ENCODE data around the gene GRIA1. TPM values are rescaled to one million over a fixed set of nuclear protein-coding genes. Genes with fewer than 3 reads are reported as not detected.

The GRIA1 gene
- total RNA-seq, 3 donors from 2014 or later (not counting 1 experiment from before 2014, with no cell fraction given) = not detected

- Mint-ChIP-seq H3K36me3 (no peaks in the 10 kb centered on the region), H3K27ac (no peak overlapping the region), H3K27me3 (ENCODE audit: low read depth in 2 of 2) (no peaks in the 10 kb centered on the region), H3K4me3 (no peak overlapping the region), H3K9me3 (peaks cover 0 to 6% of the 10 kb centered on the region in 2 donors), H3K4me1 (no peaks in the 10 kb centered on the region)
- no peaks in the 10 kb centered on the region for H3K36me3 ChIP-seq (ENCODE audit: control insufficient read depth, insufficient read depth, low read length)
- ATAC-seq = no peak
- no peak overlapping the region for H3K27ac ChIP-seq (ENCODE audit: low read length)
- no peaks in the 10 kb centered on the region for H3K9me3 ChIP-seq (ENCODE audit: control insufficient read depth, insufficient read depth, low read length)
- intact Hi-C loops (cut with micrococcal nuclease) = no loop called here
- DNase-seq = no peak
- H3K4me1 ChIP-seq (ENCODE audit: control insufficient read depth, insufficient read depth, low read length) = no peaks in the 10 kb centered on the region
- no peaks in the 10 kb centered on the region for H3K27me3 ChIP-seq (ENCODE audit: control insufficient read depth, insufficient read depth, low read length)
- WGBS (ENCODE audit: insufficient coverage) = 68% methylated on average over 3 of the region's 3 CpGs
- TF ChIP-seq, protein P1, sequence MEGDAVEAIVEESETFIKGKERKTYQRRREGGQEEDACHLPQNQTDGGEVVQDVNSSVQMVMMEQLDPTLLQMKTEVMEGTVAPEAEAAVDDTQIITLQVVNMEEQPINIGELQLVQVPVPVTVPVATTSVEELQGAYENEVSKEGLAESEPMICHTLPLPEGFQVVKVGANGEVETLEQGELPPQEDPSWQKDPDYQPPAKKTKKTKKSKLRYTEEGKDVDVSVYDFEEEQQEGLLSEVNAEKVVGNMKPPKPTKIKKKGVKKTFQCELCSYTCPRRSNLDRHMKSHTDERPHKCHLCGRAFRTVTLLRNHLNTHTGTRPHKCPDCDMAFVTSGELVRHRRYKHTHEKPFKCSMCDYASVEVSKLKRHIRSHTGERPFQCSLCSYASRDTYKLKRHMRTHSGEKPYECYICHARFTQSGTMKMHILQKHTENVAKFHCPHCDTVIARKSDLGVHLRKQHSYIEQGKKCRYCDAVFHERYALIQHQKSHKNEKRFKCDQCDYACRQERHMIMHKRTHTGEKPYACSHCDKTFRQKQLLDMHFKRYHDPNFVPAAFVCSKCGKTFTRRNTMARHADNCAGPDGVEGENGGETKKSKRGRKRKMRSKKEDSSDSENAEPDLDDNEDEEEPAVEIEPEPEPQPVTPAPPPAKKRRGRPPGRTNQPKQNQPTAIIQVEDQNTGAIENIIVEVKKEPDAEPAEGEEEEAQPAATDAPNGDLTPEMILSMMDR (IDR thresholded peaks at IDR 0.05) = no peak
- no peak overlapping the region for H3K4me3 ChIP-seq (ENCODE audit: low read length)
Measured at GRCh38 chr5:153676406-153676805, 185.9 kb downstream of the GRIA1 start.

DNA sequence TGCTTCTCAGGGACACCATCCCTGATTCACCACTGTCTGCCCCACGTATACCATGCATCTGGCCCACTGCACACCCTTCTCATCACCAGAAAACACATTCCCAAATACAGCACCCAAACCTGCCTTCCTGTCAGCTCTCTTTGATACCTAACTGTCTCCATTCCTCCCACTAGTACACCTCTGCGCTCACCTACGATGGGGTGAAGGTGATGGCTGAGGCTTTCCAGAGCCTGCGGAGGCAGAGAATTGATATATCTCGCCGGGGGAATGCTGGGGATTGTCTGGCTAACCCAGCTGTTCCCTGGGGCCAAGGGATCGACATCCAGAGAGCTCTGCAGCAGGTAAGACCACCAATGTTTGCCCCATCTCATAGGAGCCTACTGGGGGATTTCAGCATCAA, 186.4 kb downstream of the GRIA1 start:
- Mint-ChIP-seq H3K27me3 (ENCODE audit: low read depth in 2 of 2) (no peaks in the 10 kb centered on the region), H3K9me3 (peaks cover 0 to 6% of the 10 kb centered on the region in 2 donors), H3K4me1 (no peaks in the 10 kb centered on the region), H3K4me3 (no peak overlapping the region), H3K27ac (no peak overlapping the region), H3K36me3 (no peaks in the 10 kb centered on the region)
- Histone ChIP-seq H3K27ac (ENCODE audit: low read length) (no peak overlapping the region), H3K27me3 (ENCODE audit: control insufficient read depth, insufficient read depth, low read length) (no peaks in the 10 kb centered on the region), H3K36me3 (ENCODE audit: control insufficient read depth, insufficient read depth, low read length) (no peaks in the 10 kb centered on the region), H3K4me1 (ENCODE audit: control insufficient read depth, insufficient read depth, low read length) (no peaks in the 10 kb centered on the region), H3K4me3 (ENCODE audit: low read length) (no peak overlapping the region), H3K9me3 (ENCODE audit: control insufficient read depth, insufficient read depth, low read length) (no peaks in the 10 kb centered on the region)
- no peak for DNase-seq
- ATAC-seq = no peak
- intact Hi-C loops (cut with micrococcal nuclease) = no loop called here
- TF ChIP-seq, protein P1 (IDR thresholded peaks at IDR 0.05) = no peak
- 87% methylated on average over 7 of the region's 7 CpGs for WGBS (ENCODE audit: insufficient coverage)

DNA sequence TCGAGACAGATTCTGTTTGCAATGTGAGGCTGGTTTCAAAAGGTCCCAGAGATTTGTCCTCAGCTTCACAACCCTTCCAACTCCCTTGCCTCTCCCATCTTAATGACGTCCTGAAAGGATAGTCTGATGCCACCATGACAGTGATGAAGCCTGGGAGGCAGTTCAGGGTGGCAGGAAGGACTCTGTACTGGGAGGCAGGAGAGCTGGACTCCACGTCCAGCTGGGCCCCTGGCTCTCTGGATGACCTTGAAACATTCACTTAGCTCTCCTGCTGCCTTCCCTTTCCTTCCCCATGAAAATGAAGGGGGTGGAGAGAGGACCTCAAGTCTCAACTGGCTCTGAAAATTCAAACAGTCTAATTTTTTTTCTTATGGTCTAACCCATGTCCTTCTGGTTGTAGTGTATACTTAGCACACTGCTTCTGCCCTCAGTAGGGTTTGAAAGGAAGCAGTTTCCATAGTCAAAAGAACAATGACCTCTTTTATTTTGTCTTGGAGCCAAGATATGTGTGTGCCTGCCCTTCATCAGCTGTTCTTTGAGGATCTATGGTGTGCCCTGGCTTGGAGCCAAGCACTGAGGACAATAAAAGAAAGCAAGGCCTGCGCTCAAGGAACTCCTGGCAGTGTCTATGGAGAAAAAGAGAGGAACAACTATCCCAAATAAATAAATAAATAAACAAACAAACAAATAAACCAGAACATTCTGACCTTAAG, 188.3 kb downstream of the GRIA1 start:
- Mint-ChIP-seq H3K4me1 (no peaks in the 10 kb centered on the region), H3K27me3 (ENCODE audit: low read depth in 2 of 2) (no peaks in the 10 kb centered on the region), H3K9me3 (peaks cover 0 to 2% of the 10 kb centered on the region in 2 donors), H3K4me3 (no peak overlapping the region), H3K27ac (no peak overlapping the region), H3K36me3 (no peaks in the 10 kb centered on the region)
- DNase-seq (no peak), ATAC-seq (no peak)
- intact Hi-C loops (cut with micrococcal nuclease) = no loop called here
- H3K27ac ChIP-seq (ENCODE audit: low read length) = no peak overlapping the region
- WGBS (ENCODE audit: insufficient coverage) = 54% methylated on average over 4 of the region's 4 CpGs
- TF ChIP-seq, protein P1 (IDR thresholded peaks at IDR 0.05) = no peak
- H3K9me3 ChIP-seq (ENCODE audit: control insufficient read depth, insufficient read depth, low read length) = no peaks in the 10 kb centered on the region
- H3K36me3 ChIP-seq (ENCODE audit: control insufficient read depth, insufficient read depth, low read length) = no peaks in the 10 kb centered on the region
- no peak overlapping the region for H3K4me3 ChIP-seq (ENCODE audit: low read length)
- H3K27me3 ChIP-seq (ENCODE audit: control insufficient read depth, insufficient read depth, low read length) = no peaks in the 10 kb centered on the region
- H3K4me1 ChIP-seq (ENCODE audit: control insufficient read depth, insufficient read depth, low read length) = no peaks in the 10 kb centered on the region

- H3K9me3 Mint-ChIP-seq = peaks cover 0 to 2% of the 10 kb centered on the region in 2 donors
- DNase-seq = no peak
- ATAC-seq = no peak
- no peaks in the 10 kb centered on the region for H3K36me3 Mint-ChIP-seq
- H3K27ac ChIP-seq (ENCODE audit: low read length) = no peak overlapping the region
- peaks cover 0 to 7% of the 10 kb centered on the region in 2 donors for H3K27me3 Mint-ChIP-seq (ENCODE audit: low read depth in 2 of 2)
- no peak overlapping the region for H3K4me3 ChIP-seq (ENCODE audit: low read length)
- no peak overlapping the region for H3K27ac Mint-ChIP-seq
- no peaks in the 10 kb centered on the region for H3K36me3 ChIP-seq (ENCODE audit: control insufficient read depth, insufficient read depth, low read length)
- H3K4me1 Mint-ChIP-seq = no peaks in the 10 kb centered on the region
- H3K9me3 ChIP-seq (ENCODE audit: control insufficient read depth, insufficient read depth, low read length) = no peaks in the 10 kb centered on the region
- H3K4me3 Mint-ChIP-seq = no peak overlapping the region
- no peaks in the 10 kb centered on the region for H3K27me3 ChIP-seq (ENCODE audit: control insufficient read depth, insufficient read depth, low read length)
- H3K4me1 ChIP-seq (ENCODE audit: control insufficient read depth, insufficient read depth, low read length) = no peaks in the 10 kb centered on the region
- TF ChIP-seq, protein P1 (IDR thresholded peaks at IDR 0.05) = no peak
- WGBS (ENCODE audit: insufficient coverage) = 100% methylated on average over 3 of the region's 3 CpGs
- intact Hi-C loops (cut with micrococcal nuclease) = no loop called here
Measured at GRCh38 chr5:153690236-153690635, 199.8 kb downstream of the GRIA1 start.
